ENCODE measurements around the gene BACH2. TPM values are rescaled to one million over a fixed set of nuclear protein-coding genes. Genes with fewer than 3 reads are reported as not detected.

Gene BACH2
- total and polyA plus RNA-seq, 7 donors, result under 0.01 to 5.6 (median 1.4) TPM

DNA sequence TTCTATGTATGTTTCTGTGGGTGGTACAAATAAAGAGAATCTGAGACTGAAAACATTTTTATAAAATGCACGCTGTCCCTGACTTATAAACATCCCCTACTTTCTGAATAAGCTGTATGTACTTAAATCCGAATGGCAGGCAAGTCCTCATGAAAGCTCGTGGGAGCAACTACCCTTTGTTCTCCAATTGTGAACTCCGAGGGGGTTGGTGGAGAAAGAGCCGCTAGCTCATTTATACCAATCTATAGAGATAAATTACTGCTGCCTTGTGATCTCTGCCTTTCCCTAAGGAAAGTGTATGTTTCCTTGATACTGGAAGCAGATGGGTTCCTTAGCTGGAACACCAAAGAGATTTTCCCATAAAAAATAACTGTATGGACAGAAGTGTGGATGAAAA lies 317.9 kb downstream of the BACH2 start:
- Histone ChIP-seq H3K36me3 (no peaks in the 10 kb centered on the region), H3K4me1 (peaks cover 0 to 7% (median 0%) of the 10 kb centered on the region in 4 donors), H3K27ac (no peak overlapping the region), H3K9me3 (no peaks in the 10 kb centered on the region), H3K27me3 (no peaks in the 10 kb centered on the region), H3K4me3 (no peak overlapping the region)
- 92 to 93% methylated on average over 5 of the region's 5 CpGs for WGBS, 2 donors
- TF ChIP-seq EP300 (IDR thresholded peaks at IDR 0.05), result no peak
- no peak for TF ChIP-seq POLR2A (IDR thresholded peaks at IDR 0.05)
- TF ChIP-seq POLR2AphosphoS5 (IDR thresholded peaks at IDR 0.05), result no peak
- TF ChIP-seq, protein P1, sequence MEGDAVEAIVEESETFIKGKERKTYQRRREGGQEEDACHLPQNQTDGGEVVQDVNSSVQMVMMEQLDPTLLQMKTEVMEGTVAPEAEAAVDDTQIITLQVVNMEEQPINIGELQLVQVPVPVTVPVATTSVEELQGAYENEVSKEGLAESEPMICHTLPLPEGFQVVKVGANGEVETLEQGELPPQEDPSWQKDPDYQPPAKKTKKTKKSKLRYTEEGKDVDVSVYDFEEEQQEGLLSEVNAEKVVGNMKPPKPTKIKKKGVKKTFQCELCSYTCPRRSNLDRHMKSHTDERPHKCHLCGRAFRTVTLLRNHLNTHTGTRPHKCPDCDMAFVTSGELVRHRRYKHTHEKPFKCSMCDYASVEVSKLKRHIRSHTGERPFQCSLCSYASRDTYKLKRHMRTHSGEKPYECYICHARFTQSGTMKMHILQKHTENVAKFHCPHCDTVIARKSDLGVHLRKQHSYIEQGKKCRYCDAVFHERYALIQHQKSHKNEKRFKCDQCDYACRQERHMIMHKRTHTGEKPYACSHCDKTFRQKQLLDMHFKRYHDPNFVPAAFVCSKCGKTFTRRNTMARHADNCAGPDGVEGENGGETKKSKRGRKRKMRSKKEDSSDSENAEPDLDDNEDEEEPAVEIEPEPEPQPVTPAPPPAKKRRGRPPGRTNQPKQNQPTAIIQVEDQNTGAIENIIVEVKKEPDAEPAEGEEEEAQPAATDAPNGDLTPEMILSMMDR (IDR thresholded peaks at IDR 0.05), result no peak
- no peak for DNase-seq
- intact Hi-C loops (cut with DNase I), result no loop called here

DNA sequence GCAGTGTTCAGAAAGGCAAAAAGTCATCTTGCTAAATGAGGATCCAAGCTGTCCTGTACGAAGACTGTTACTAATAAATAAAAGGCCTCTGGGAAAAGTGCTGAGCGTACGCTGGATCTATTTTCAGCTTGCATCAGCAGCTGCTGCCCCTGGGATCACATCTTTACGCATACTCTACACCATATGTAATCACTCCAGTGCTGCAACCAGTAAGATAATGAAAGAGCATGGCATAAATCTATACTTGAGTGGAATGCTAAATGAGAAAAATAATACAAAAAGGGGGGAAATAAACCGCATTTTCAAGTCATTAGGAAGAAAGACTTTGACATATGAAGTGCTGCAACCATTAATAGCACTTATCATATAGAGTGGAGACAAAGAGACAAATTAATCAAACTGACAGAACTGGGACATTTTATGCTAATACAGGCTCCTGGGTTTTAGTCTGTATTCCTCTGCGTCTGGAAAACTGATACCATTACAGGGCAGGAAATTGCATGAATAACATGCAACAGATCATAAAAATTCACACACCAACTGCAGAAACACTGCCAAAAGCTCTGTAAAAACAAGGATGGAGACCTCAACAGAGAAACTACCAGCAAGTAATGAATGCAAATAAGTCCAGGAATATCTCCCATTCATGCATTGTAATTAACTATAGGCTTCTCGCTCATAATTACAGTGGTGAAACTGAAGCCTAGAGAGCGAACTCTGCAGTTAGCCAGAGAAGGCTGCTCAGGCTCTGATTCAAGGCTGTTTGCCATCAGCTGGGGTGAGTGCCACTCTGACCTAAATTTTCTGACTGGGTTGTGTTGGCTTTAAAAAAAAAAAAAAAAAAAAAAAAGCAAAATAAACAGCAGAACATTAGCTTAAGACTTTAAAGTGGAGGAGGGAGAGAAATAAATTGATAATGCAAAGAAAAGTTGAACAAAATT lies 318.6 kb downstream of the BACH2 start:
- intact Hi-C loops (cut with DNase I), result no loop called here
- 77% methylated on average over 8 of the region's 8 CpGs for WGBS, 2 donors

DNA sequence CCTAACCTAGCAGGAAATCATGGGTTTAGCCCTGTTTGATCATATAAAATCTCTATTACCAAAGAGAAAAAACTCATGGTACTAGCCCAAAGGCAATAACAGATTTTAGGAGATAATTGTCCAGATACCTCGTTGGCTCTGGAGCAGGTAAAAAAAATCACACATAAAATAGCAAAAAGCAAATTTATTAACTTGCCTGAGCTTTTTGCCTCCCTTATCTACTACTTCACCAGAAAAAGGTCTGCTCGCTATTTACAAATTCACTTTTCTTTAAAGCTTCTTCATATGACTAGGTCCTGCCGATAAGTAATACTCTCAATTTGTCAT lies 320.0 kb downstream of the BACH2 start:
- WGBS, 2 donors, result 48 to 88% methylated on average over 3 of the region's 3 CpGs
- H3K36me3 ChIP-seq, result no peaks in the 10 kb centered on the region
- DNase-seq, result no peak
- H3K4me1 ChIP-seq, result peaks cover 0 to 7% (median 0%) of the 10 kb centered on the region in 4 donors
- no peak overlapping the region for H3K4me3 ChIP-seq
- intact Hi-C loops (cut with DNase I), result no loop called here
- no peak for TF ChIP-seq EP300 (IDR thresholded peaks at IDR 0.05)
- no peak for TF ChIP-seq POLR2A (IDR thresholded peaks at IDR 0.05)
- TF ChIP-seq, protein P1 (IDR thresholded peaks at IDR 0.05), result no peak
- TF ChIP-seq POLR2AphosphoS5 (IDR thresholded peaks at IDR 0.05), result no peak
- no peak overlapping the region for H3K27ac ChIP-seq
- H3K27me3 ChIP-seq, result no peaks in the 10 kb centered on the region
- no peaks in the 10 kb centered on the region for H3K9me3 ChIP-seq

More for the DNA sequence above, 318.6 kb downstream of the BACH2 start:
- peaks cover 0 to 7% (median 0%) of the 10 kb centered on the region in 4 donors for H3K4me1 ChIP-seq
- H3K36me3 ChIP-seq, result no peaks in the 10 kb centered on the region
- DNase-seq, result no peak
- peak overlapping the region in 2 of 4 donors; percentile 5 to 24 for H3K27ac ChIP-seq
- no peaks in the 10 kb centered on the region for H3K9me3 ChIP-seq
- H3K4me3 ChIP-seq, result no peak overlapping the region
- no peaks in the 10 kb centered on the region for H3K27me3 ChIP-seq
- TF ChIP-seq POLR2AphosphoS5 (IDR thresholded peaks at IDR 0.05) (peak in 1 of 4 donors; percentile 12), POLR2A (IDR thresholded peaks at IDR 0.05) (no peak)

DNA sequence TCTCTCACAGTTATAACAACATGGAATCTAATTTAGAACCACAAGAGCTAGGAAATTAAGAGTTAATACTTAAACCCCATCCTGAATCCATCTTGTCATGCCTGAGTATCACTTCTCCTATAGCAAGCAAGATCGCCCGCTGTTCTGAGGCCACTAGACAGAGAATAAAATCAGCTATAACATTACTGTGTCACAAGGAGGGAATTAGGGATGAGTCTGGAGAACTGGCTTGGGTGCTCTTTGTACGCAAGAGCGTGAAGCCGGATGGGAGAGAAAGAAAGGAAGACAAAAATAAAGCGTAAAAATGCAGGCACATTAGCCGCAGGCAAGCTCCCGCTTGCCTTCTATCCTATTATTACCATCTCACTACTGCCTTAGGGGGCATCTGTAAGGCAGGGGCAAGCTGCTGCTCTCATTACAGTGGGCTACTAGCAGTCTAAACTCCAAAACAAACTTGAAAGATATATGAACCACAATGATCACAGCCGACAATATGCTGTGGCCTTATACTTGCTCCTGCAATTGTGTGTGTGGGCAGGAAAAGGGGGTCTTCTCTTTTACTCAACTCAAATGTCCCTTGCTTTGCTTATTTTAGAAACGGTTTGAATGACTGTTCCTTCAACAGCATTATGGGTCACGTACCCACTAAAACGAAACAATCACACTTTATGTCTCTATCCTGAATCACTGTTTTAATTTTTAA lies 320.5 kb downstream of the BACH2 start:
- Histone ChIP-seq H3K9me3 (no peaks in the 10 kb centered on the region), H3K4me3 (no peak overlapping the region), H3K27ac (no peak overlapping the region), H3K4me1 (peaks cover 0 to 7% (median 0%) of the 10 kb centered on the region in 4 donors), H3K36me3 (no peaks in the 10 kb centered on the region), H3K27me3 (no peaks in the 10 kb centered on the region)
- no peak for DNase-seq
- intact Hi-C loops (cut with DNase I), result no loop called here
- TF ChIP-seq POLR2AphosphoS5 (IDR thresholded peaks at IDR 0.05), result no peak
- no peak for TF ChIP-seq POLR2A (IDR thresholded peaks at IDR 0.05)
- TF ChIP-seq, protein P1 (IDR thresholded peaks at IDR 0.05), result no peak
- no peak for TF ChIP-seq EP300 (IDR thresholded peaks at IDR 0.05)
- WGBS, 2 donors, result 69 to 87% methylated on average over 12 of the region's 12 CpGs

DNA sequence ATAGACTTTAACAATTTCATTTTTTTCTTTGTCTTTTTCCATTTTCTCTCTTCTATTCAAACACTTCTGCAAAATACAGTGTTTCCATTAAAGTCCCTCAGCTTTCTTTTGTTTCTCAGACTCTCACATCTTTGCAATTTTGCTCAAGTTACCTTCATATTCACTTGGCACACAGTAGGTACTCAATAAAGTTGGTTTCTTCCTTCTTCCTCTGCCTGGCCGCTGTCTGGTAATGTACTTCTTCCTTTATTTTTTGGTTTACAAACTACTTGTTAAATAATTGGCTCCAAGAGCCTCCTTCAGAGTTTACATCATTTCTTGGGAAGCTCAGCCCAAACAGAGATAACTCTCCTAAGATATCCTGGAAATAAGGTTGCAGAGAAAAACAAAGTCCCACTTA lies 321.3 kb downstream of the BACH2 start:
- H3K27ac ChIP-seq, result no peak overlapping the region
- TF ChIP-seq, protein P1 (IDR thresholded peaks at IDR 0.05), result no peak
- TF ChIP-seq EP300 (IDR thresholded peaks at IDR 0.05) (no peak), POLR2AphosphoS5 (IDR thresholded peaks at IDR 0.05) (no peak), POLR2A (IDR thresholded peaks at IDR 0.05) (no peak)
- H3K4me3 ChIP-seq, result no peak overlapping the region
- H3K9me3 ChIP-seq, result no peaks in the 10 kb centered on the region
- intact Hi-C loops (cut with DNase I), result no loop called here
- peaks cover 0 to 7% (median 1%) of the 10 kb centered on the region in 4 donors for H3K4me1 ChIP-seq
- H3K36me3 ChIP-seq, result no peaks in the 10 kb centered on the region
- no peak for DNase-seq
- H3K27me3 ChIP-seq, result no peaks in the 10 kb centered on the region
- WGBS, 2 donors, result 90 to 94% methylated on average over 1 of the region's 1 CpG
